Activated CD8-positive, alpha-beta T cell treated with anti-CD3 and anti-CD28 coated beads for 36 hours (primary cell): ENCODE results near the gene PUS3. TPM values are rescaled to one million over a fixed set of nuclear protein-coding genes. Genes with fewer than 3 reads are reported as not detected.

Source experiments
- ATAC-seq: fragments of 200-7000 bp; cut with Tn5 transposase; one replicate; pipeline ENCODE4 v1.10.0; 2021; ENCODE audit warnings: mild to moderate bottlenecking, moderate library complexity
- CTCF ChIA-PET: fragments of 350-600 bp; sonication (Branson Sonifier 250); formaldehyde crosslinking; loops from one replicate; lab custom pipeline; 2021; ENCODE audit warnings: antibody characterized with exemption; lab: Charles Lee
- POLR2A ChIA-PET: fragments of 350-600 bp; sonication (Branson Sonifier 250); formaldehyde crosslinking; loops from one replicate; lab custom pipeline; 2021; ENCODE audit warnings: antibody characterized with exemption; lab: Charles Lee
- DNase-seq: peaks from one replicate; pipeline ENCODE4 v3.0.0-alpha.2; 2020
- H3K27ac Mint-ChIP-seq: one replicate; pipeline ENCODE4 v1.8.0; 2021; ENCODE audit warnings: mild to moderate bottlenecking, mixed read lengths
- H3K27me3 Mint-ChIP-seq: one replicate; pipeline ENCODE4 v1.8.0; 2021; ENCODE audit warnings: mixed read lengths
- H3K36me3 Mint-ChIP-seq: one replicate; pipeline ENCODE4 v1.8.0; 2021; ENCODE audit warnings: low read depth, mixed read lengths
- H3K4me1 Mint-ChIP-seq: one replicate; pipeline ENCODE4 v1.8.0; 2021; ENCODE audit warnings: low read depth, mixed read lengths
- H3K4me3 Mint-ChIP-seq: one replicate; pipeline ENCODE4 v1.8.0; 2021; ENCODE audit warnings: mild to moderate bottlenecking, moderate library complexity, mixed read lengths
- H3K9me3 Mint-ChIP-seq: one replicate; pipeline ENCODE4 v1.8.0; 2021; ENCODE audit warnings: mixed read lengths
- CTCF ChIP-seq: fragments of 200-600 bp; IDR thresholded peaks from one replicate; pipeline ENCODE4 v1.8.0; 2022; ENCODE audit warnings: antibody characterized with exemption, mild to moderate bottlenecking
- intact Hi-C: fragments of 100-400 bp; cut with micrococcal nuclease; formaldehyde crosslinking; loops from one replicate; pipeline ENCODE4 v1.10.0; 2022
- total RNA-seq, 2 experiments: library from RNA; stranded (reverse); gene quantifications; one replicate each; pipeline ENCODE4 v1.2.3, GENCODE V29; 2021

Gene PUS3
- total RNA-seq = 10 to 100 TPM; 15.4 to 15.5 TPM

- Mint-ChIP-seq H3K36me3 (peaks cover 18% of the 10 kb centered on the region), H3K9me3 (no peaks in the 10 kb centered on the region), H3K4me1 (peaks cover 34% of the 10 kb centered on the region), H3K27me3 (peaks cover 16% of the 10 kb centered on the region), H3K4me3 (peak within 1 kb of the TSS; percentile 97), H3K27ac (peak within 1 kb of the TSS; percentile 97)
- peak; percentile 94 for DNase-seq
- TF ChIP-seq CTCF = no peak
- POLR2A ChIA-PET = interaction anchor here (0.6 to 2.7 kb wide), 5 partner anchors 15 to 333 kb away, joined by 3 to 21 read pairs (median 4); partner anchors contain the start of genes CHEK1 and HYLS1
- CTCF ChIA-PET = interaction anchor here (0.7 to 1.9 kb wide), 6 partner anchors 11 to 381 kb away, joined by 3 to 7 read pairs (median 3); partner anchors contain the start of genes CHEK1 and HYLS1
- peak; percentile 91 for ATAC-seq
- intact Hi-C loops = no loop called here
These were observed at the start of gene PUS3 for GRCh38 chr11:125902927-125903710. TSS of gene PUS3 (minus strand) at chr11:125903206. CDS start at chr11:125896284, 6,922 bp downstream.

- ChIA-PET POLR2A (no interaction called here), CTCF (no interaction called here)
- Mint-ChIP-seq H3K4me1 (no peaks in the 10 kb centered on the region), H3K4me3 (no peak overlapping the region), H3K27me3 (peaks cover 1% of the 10 kb centered on the region), H3K36me3 (no peaks in the 10 kb centered on the region), H3K9me3 (no peaks in the 10 kb centered on the region), H3K27ac (no peak overlapping the region)
- TF ChIP-seq CTCF = no peak
- intact Hi-C loops = no loop called here
- no peak for DNase-seq
- no peak for ATAC-seq
These were observed 49.6 kb upstream of the PUS3 start for GRCh38 chr11:125952559-125952958.

GRCh38 chr11:125951731-125952130 is 48.7 kb upstream of the PUS3 start:
- intact Hi-C loops = no loop called here
- ATAC-seq (no peak), DNase-seq (no peak)
- H3K4me3 Mint-ChIP-seq = no peak overlapping the region
- H3K9me3 Mint-ChIP-seq = no peaks in the 10 kb centered on the region
- H3K36me3 Mint-ChIP-seq = no peaks in the 10 kb centered on the region
- no peaks in the 10 kb centered on the region for H3K4me1 Mint-ChIP-seq
- H3K27ac Mint-ChIP-seq = no peak overlapping the region
- no peak for TF ChIP-seq CTCF
- CTCF ChIA-PET = interaction anchor here (1.6 kb wide), 1 partner anchor 9 kb away, joined by 4 read pairs; no protein-coding TSS in a partner anchor
- H3K27me3 Mint-ChIP-seq = peaks cover 3% of the 10 kb centered on the region
- POLR2A ChIA-PET = no interaction called here

GRCh38 chr11:125950696-125951651 is 48.0 kb upstream of the PUS3 start:
- CTCF ChIA-PET = interaction anchor here (1.6 kb wide), 1 partner anchor 8 kb away, joined by 4 read pairs; no protein-coding TSS in a partner anchor
- H3K36me3 Mint-ChIP-seq = no peaks in the 10 kb centered on the region
- intact Hi-C loops = no loop called here
- POLR2A ChIA-PET = no interaction called here
- H3K4me1 Mint-ChIP-seq = no peaks in the 10 kb centered on the region
- H3K27ac Mint-ChIP-seq = no peak overlapping the region
- H3K27me3 Mint-ChIP-seq = peaks cover 3% of the 10 kb centered on the region
- no peak for DNase-seq
- no peak for TF ChIP-seq CTCF
- ATAC-seq = no peak
- no peaks in the 10 kb centered on the region for H3K9me3 Mint-ChIP-seq
- H3K4me3 Mint-ChIP-seq = no peak overlapping the region
